Caco-2 (cell line): ENCODE data around the gene GTF2A2. TPM values are rescaled to one million over a fixed set of nuclear protein-coding genes. Genes with fewer than 3 reads are reported as not detected.

Experiments
- BruUV-seq: library from RNA; stranded (reverse); fragments of 400-500 nt; replicated peaks from 2 replicates; lab custom pipeline; 2021; lab: Mats Ljungman, UMichigan
- CTCF ChIA-PET: fragments of 300-600 bp; sonication (Branson Sonifier 250); formaldehyde crosslinking; loops from one replicate; lab custom pipeline; 2022; ENCODE audit warnings: antibody characterized with exemption; lab: Charles Lee
- POLR2A ChIA-PET: fragments of 300-600 bp; sonication (Branson Sonifier 250); formaldehyde crosslinking; loops from one replicate; lab custom pipeline; 2022; ENCODE audit warnings: antibody characterized with exemption; lab: Charles Lee
- DNase-seq, 2 experiments: peaks; one replicate each; pipeline versions ENCODE4 v3.0.0 to v3.0.0-alpha.2; 2020 to 2022
- H3K27me3 ChIP-seq: replicated peaks from 2 replicates; pipeline ENCODE4 v1.6.0; 2011; ENCODE audit warnings: low read length; ENCODE audit not compliant: control insufficient read depth, insufficient read depth
- H3K36me3 ChIP-seq: 2 replicates; pipeline ENCODE4 v1.5.1; 2011; ENCODE audit warnings: low read length; ENCODE audit not compliant: control insufficient read depth, insufficient read depth
- H3K4me1 ChIP-seq: fragments of 250-450 bp; sonication (Bioruptor Pico); 2 replicates; pipeline ENCODE4 v1.5.1; 2020; ENCODE audit warnings: mild to moderate bottlenecking
- H3K4me3 ChIP-seq: 2 replicates; pipeline ENCODE4 v1.5.1; 2011; ENCODE audit warnings: low read depth, mild to moderate bottlenecking, control low read depth, low read length
- H3K9me3 ChIP-seq: fragments of 250-450 bp; sonication (Bioruptor Pico); 2 replicates; pipeline ENCODE4 v1.5.1; 2020; ENCODE audit warnings: mild to moderate bottlenecking, moderate library complexity
- H3K27ac Mint-ChIP-seq: one replicate; pipeline ENCODE4 v1.8.0; 2022; ENCODE audit warnings: mixed read lengths; ENCODE audit not compliant: unreplicated experiment
- H3K27me3 Mint-ChIP-seq: one replicate; pipeline ENCODE4 v1.8.0; 2022; ENCODE audit warnings: mixed read lengths; ENCODE audit not compliant: insufficient read depth, unreplicated experiment
- H3K36me3 Mint-ChIP-seq: one replicate; pipeline ENCODE4 v1.8.0; 2022; ENCODE audit warnings: mild to moderate bottlenecking, mixed read lengths; ENCODE audit not compliant: insufficient read depth, unreplicated experiment
- H3K4me1 Mint-ChIP-seq: one replicate; pipeline ENCODE4 v1.8.0; 2022; ENCODE audit warnings: low read depth, mixed read lengths; ENCODE audit not compliant: unreplicated experiment
- H3K4me3 Mint-ChIP-seq: one replicate; pipeline ENCODE4 v1.8.0; 2022; ENCODE audit warnings: mild to moderate bottlenecking, moderate library complexity, mixed read lengths; ENCODE audit not compliant: unreplicated experiment
- H3K9me3 Mint-ChIP-seq: one replicate; pipeline ENCODE4 v1.8.0; 2022; ENCODE audit warnings: mixed read lengths; ENCODE audit not compliant: unreplicated experiment
- intact Hi-C: fragments of 100-400 bp; cut with micrococcal nuclease; formaldehyde crosslinking; loops from one replicate; pipeline ENCODE4 v1.10.0; 2022; ENCODE audit not compliant: unreplicated experiment
- total RNA-seq: library from RNA; stranded (reverse); gene quantifications from 2 replicates; pipeline ENCODE4 v1.2.3, GENCODE V29; 2022
- TF ChIP-seq, protein P1 (sequence below), 2 experiments: fragments of 200-600 bp in 1 of 2; IDR thresholded peaks; 1 replicate in 1 of 2; 2 replicates in 1 of 2; pipeline versions ENCODE4 v1.5.1 to v1.8.0; 2011 to 2022; ENCODE audit warnings: antibody characterized with exemption in 1 of 2, control low read depth in 1 of 2, inconsistent platforms in 1 of 2, low read depth in 1 of 2, low read length in 1 of 2, mild to moderate bottlenecking in 1 of 2, moderate library complexity in 1 of 2; ENCODE audit not compliant: insufficient read depth in 1 of 2, severe bottlenecking in 1 of 2, unreplicated experiment in 1 of 2

The GTF2A2 gene
- total RNA-seq, 1 experiment from 2014 or later: 153 TPM

DNA sequence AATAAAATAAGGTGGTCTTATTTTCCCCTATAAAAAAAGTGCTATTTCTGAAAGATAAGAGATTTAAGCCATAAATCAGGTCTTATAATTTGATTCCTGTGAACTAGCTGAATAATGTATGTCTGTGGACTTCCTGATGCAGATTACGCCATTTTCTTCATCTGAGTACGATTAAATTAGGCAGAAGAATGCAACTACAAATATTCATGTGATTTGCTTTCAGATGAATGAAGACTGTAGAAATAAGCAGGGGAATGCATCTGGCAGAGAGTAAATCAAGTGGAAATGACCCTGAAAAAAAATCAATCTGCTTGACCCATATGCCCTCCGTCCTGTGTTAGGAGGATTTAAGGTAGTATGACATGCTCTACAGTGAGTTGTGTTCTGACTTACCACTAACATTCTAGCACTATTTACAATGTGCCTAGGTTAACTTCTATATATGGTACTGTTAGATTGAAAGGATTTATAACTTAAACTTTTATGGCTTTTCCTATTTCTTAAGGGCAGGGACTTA, 17.1 kb upstream of the GTF2A2 start:
- ChIA-PET POLR2A (no interaction called here), CTCF (no interaction called here)
- Histone ChIP-seq H3K4me3 (no peak overlapping the region), H3K4me1 (no peaks in the 10 kb centered on the region), H3K27me3 (no peaks in the 10 kb centered on the region), H3K36me3 (peaks cover 1% of the 10 kb centered on the region), H3K9me3 (no peaks in the 10 kb centered on the region)
- intact Hi-C loops: no loop called here
- H3K4me3 Mint-ChIP-seq: no peak overlapping the region
- H3K9me3 Mint-ChIP-seq: no peaks in the 10 kb centered on the region
- no peak for DNase-seq
- no peak overlapping the region for H3K27ac Mint-ChIP-seq
- no peaks in the 10 kb centered on the region for H3K27me3 Mint-ChIP-seq
- H3K36me3 Mint-ChIP-seq: peaks cover 87% of the 10 kb centered on the region
- no peaks in the 10 kb centered on the region for H3K4me1 Mint-ChIP-seq
- TF ChIP-seq, protein P1, sequence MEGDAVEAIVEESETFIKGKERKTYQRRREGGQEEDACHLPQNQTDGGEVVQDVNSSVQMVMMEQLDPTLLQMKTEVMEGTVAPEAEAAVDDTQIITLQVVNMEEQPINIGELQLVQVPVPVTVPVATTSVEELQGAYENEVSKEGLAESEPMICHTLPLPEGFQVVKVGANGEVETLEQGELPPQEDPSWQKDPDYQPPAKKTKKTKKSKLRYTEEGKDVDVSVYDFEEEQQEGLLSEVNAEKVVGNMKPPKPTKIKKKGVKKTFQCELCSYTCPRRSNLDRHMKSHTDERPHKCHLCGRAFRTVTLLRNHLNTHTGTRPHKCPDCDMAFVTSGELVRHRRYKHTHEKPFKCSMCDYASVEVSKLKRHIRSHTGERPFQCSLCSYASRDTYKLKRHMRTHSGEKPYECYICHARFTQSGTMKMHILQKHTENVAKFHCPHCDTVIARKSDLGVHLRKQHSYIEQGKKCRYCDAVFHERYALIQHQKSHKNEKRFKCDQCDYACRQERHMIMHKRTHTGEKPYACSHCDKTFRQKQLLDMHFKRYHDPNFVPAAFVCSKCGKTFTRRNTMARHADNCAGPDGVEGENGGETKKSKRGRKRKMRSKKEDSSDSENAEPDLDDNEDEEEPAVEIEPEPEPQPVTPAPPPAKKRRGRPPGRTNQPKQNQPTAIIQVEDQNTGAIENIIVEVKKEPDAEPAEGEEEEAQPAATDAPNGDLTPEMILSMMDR (IDR thresholded peaks at IDR 0.05; ENCODE audit: insufficient read depth in 1 of 2, low read depth in 1 of 2, low read length in 1 of 2, severe bottlenecking in 1 of 2, unreplicated experiment in 1 of 2): no peak
- no TSS peak for BruUV-seq

DNA sequence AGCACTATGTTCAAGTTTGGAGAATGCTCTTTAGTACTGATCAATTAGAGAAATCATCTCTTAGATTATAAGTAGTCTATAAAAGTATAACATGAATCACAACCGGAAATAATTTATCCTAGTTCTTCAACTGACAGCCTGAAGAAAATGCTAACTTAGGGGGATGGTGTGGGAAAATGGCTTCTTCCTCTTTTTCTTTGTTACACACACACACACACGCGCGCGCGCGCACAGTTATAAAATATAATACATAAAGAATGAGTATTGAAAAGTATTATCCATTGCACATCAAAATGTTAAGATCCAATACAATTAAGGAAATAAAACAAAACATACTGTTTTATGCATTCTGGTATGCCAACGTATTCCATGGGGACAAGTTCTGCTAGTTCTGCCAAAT, 11.2 kb upstream of the GTF2A2 start:
- H3K4me3 ChIP-seq: no peak overlapping the region
- Mint-ChIP-seq H3K27ac (no peak overlapping the region), H3K9me3 (no peaks in the 10 kb centered on the region), H3K36me3 (peaks cover 49% of the 10 kb centered on the region), H3K4me1 (no peaks in the 10 kb centered on the region), H3K27me3 (no peaks in the 10 kb centered on the region), H3K4me3 (no peak overlapping the region)
- no peak for DNase-seq
- ChIA-PET POLR2A (no interaction called here), CTCF (no interaction called here)
- H3K4me1 ChIP-seq: no peaks in the 10 kb centered on the region
- intact Hi-C loops: no loop called here
- no TSS peak for BruUV-seq
- no peaks in the 10 kb centered on the region for H3K27me3 ChIP-seq
- peaks cover 1% of the 10 kb centered on the region; the same call in 1 of the 2 replicates for H3K36me3 ChIP-seq
- TF ChIP-seq, protein P1 (IDR thresholded peaks at IDR 0.05; ENCODE audit: insufficient read depth in 1 of 2, low read depth in 1 of 2, low read length in 1 of 2, severe bottlenecking in 1 of 2, unreplicated experiment in 1 of 2): no peak
- no peaks in the 10 kb centered on the region for H3K9me3 ChIP-seq

DNA sequence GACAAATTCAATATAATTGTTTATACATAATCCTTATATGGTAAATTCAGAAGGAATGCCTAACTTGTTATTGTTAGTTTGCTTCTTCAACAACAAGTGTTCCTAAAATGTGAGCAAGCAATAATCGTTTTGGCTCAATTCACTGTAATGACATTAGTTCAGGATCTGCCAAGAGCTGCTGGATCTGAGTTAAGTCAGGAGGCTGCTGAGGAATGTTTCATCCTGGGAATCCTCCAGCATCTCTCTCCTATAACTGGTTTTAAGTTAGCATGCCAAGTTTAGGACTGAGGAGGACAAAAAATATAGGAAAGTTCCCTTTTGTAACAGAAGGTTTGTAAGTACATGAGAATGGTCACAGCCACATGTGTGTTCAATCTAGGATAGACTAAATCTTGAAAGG, 4.9 kb upstream of the GTF2A2 start:
- CTCF ChIA-PET: no interaction called here
- H3K36me3 Mint-ChIP-seq: peaks cover 29% of the 10 kb centered on the region
- H3K9me3 Mint-ChIP-seq: no peaks in the 10 kb centered on the region
- no peak overlapping the region for H3K4me3 ChIP-seq
- DNase-seq: no peak
- TF ChIP-seq, protein P1 (IDR thresholded peaks at IDR 0.05; ENCODE audit: insufficient read depth in 1 of 2, low read depth in 1 of 2, low read length in 1 of 2, severe bottlenecking in 1 of 2, unreplicated experiment in 1 of 2): no peak
- no peaks in the 10 kb centered on the region for H3K9me3 ChIP-seq
- H3K4me1 Mint-ChIP-seq: no peaks in the 10 kb centered on the region
- H3K4me1 ChIP-seq: no peaks in the 10 kb centered on the region
- no peaks in the 10 kb centered on the region for H3K27me3 Mint-ChIP-seq
- no peak overlapping the region for H3K4me3 Mint-ChIP-seq
- H3K27me3 ChIP-seq: no peaks in the 10 kb centered on the region
- no peak overlapping the region for H3K27ac Mint-ChIP-seq
- BruUV-seq: no TSS peak
- H3K36me3 ChIP-seq: no peaks in the 10 kb centered on the region
- intact Hi-C loops: no loop called here
- POLR2A ChIA-PET: no interaction called here
